Fibroblast of skin of right quadriceps (primary cell): Measurements from ENCODE around the gene DOP1B.
"Not testable (repeated sequence)": the region's sequence is repeated elsewhere in the genome, so short reads cannot be mapped to it uniquely, and the experiment has no call there.

ENCODE experiments used
- DNase-seq: peaks from one replicate; pipeline ENCODE4 v3.0.0-alpha.2; 2013

The DOP1B gene

GRCh38 chr21:36174780-36175179 lies 18.2 kb downstream of the DOP1B start:
- DNase-seq = no peak

- no peak for DNase-seq
Observed at GRCh38 chr21:36175771-36176565, 19.3 kb downstream of the DOP1B start.

- no peak for DNase-seq
Observed at GRCh38 chr21:36178349-36178748, 21.7 kb downstream of the DOP1B start.

- no peak for DNase-seq
Observed at GRCh38 chr21:36179145-36179544, 22.5 kb downstream of the DOP1B start.

GRCh38 chr21:36180963-36181362 lies 24.3 kb downstream of the DOP1B start:
- DNase-seq = no peak

GRCh38 chr21:36183144-36183795 lies 26.6 kb downstream of the DOP1B start:
- no peak for DNase-seq

GRCh38 chr21:36184545-36184944 lies 27.9 kb downstream of the DOP1B start:
- no peak for DNase-seq

GRCh38 chr21:36185523-36185922 lies 28.9 kb downstream of the DOP1B start:
- no peak for DNase-seq

- DNase-seq = no peak
Observed at GRCh38 chr21:36186081-36186480, 29.5 kb downstream of the DOP1B start.

- DNase-seq = no peak
Observed at GRCh38 chr21:36186506-36187399, 30.1 kb downstream of the DOP1B start.

GRCh38 chr21:36188081-36188681 lies 31.6 kb downstream of the DOP1B start:
- DNase-seq = no peak

GRCh38 chr21:36188937-36189336 lies 32.3 kb downstream of the DOP1B start:
- DNase-seq = no peak

GRCh38 chr21:36190736-36191135 lies 34.1 kb downstream of the DOP1B start:
- no peak for DNase-seq

- DNase-seq = no peak
Observed at GRCh38 chr21:36193200-36193599, 36.6 kb downstream of the DOP1B start.

- DNase-seq = no peak
Observed at GRCh38 chr21:36194024-36194423, 37.4 kb downstream of the DOP1B start.

- no peak for DNase-seq
Observed at GRCh38 chr21:36195613-36196012, 39.0 kb downstream of the DOP1B start.

- DNase-seq = no peak
Observed at GRCh38 chr21:36199021-36199420, 42.4 kb downstream of the DOP1B start.

GRCh38 chr21:36199575-36199974 lies 43.0 kb downstream of the DOP1B start:
- DNase-seq = not testable (repeated sequence)

- no peak for DNase-seq
Observed at GRCh38 chr21:36200081-36200561, 43.5 kb downstream of the DOP1B start.

GRCh38 chr21:36202726-36203602 lies 46.3 kb downstream of the DOP1B start:
- no peak for DNase-seq

- DNase-seq = peak; percentile 83
Observed at GRCh38 chr21:36203603-36203889, 46.9 kb downstream of the DOP1B start.

GRCh38 chr21:36204980-36205379 lies 48.4 kb downstream of the DOP1B start:
- DNase-seq = no peak
